Testis (tissue), 3 donors: Measurements from ENCODE around the gene KCNQ5. TPM values are rescaled to one million over a fixed set of nuclear protein-coding genes. Genes with fewer than 3 reads are reported as not detected.

Source experiments
- DNase-seq: peaks from one replicate; pipeline ENCODE4 v3.0.0-alpha.2; 2019
- H3K27ac ChIP-seq, 2 donors: fragments of 200-600 bp; sonication (generic); one replicate each; pipeline ENCODE4 v1.5.1; 2019
- H3K27me3 ChIP-seq: fragments of 200-600 bp; sonication (generic); one replicate; pipeline ENCODE4 v1.5.1; 2019
- H3K36me3 ChIP-seq: fragments of 200-600 bp; sonication (generic); one replicate; pipeline ENCODE4 v1.5.1; 2017; ENCODE audit warnings: low read depth; ENCODE audit errors: missing control alignments
- H3K4me1 ChIP-seq: fragments of 200-600 bp; sonication (generic); one replicate; pipeline ENCODE4 v1.5.1; 2019
- H3K4me3 ChIP-seq, 2 donors: fragments of 200-600 bp; sonication (generic); one replicate each; pipeline ENCODE4 v1.5.1; 2017 to 2019
- H3K9me3 ChIP-seq: fragments of 200-600 bp; sonication (generic); one replicate; pipeline ENCODE4 v1.5.1; 2017
- POLR2A ChIP-seq: fragments of 450-650 bp; IDR thresholded peaks from one replicate; pipeline ENCODE4 v1.6.1; 2017; ENCODE audit warnings: antibody characterized with exemption, mild to moderate bottlenecking, moderate library complexity
- WGBS, 2 donors: methylation state at CpG; one replicate each; pipeline ENCODE4 v1.1.5; 2018; 5-methylcytosine and 5-hydroxymethylcytosine counted together
- intact Hi-C: fragments of 100-400 bp; cut with DNase I; formaldehyde crosslinking; loops from one replicate; pipeline ENCODE4 v1.15.1; 2023; ENCODE audit warnings: low total_unique reads
- polyA plus RNA-seq: library from polyadenylated mRNA; stranded (reverse); fragments of 350-450 nt; fragmentation: Illumina TruSeq; extraction: RNeasy Lipid Tissue Mini Kit (QIAGEN cat#74804); gene quantifications from one replicate; pipeline ENCODE4 v1.2.3, GENCODE V29; 2014; ENCODE audit warnings: low read depth, low replicate concordance; ENCODE audit not compliant: insufficient read depth
- total RNA-seq, 2 donors: library from RNA; depleted of rRNA; stranded (reverse); fragments of >200 nt; gene quantifications; one replicate each; pipeline ENCODE4 v1.2.3, GENCODE V29; 2016
- TF ChIP-seq, protein P1 (sequence below), 3 experiments: fragments of 450-650 bp in 2 of 3; fragments of 200-600 bp in 1 of 3; sonication (generic) in 1 of 3; IDR thresholded peaks; one replicate each; pipeline ENCODE4 v1.5.1; 2016 to 2019; ENCODE audit warnings: antibody characterized with exemption in 3 of 3, mild to moderate bottlenecking in 2 of 3, moderate library complexity in 1 of 3

The KCNQ5 gene
- total and polyA plus RNA-seq, 3 donors from 2014 or later: 0.43 to 1.1 (median 0.73) TPM

GRCh38 chr6:72709431-72709830, 87.6 kb downstream of the KCNQ5 start:
- H3K9me3 ChIP-seq: no peaks in the 10 kb centered on the region
- TF ChIP-seq, protein P1, sequence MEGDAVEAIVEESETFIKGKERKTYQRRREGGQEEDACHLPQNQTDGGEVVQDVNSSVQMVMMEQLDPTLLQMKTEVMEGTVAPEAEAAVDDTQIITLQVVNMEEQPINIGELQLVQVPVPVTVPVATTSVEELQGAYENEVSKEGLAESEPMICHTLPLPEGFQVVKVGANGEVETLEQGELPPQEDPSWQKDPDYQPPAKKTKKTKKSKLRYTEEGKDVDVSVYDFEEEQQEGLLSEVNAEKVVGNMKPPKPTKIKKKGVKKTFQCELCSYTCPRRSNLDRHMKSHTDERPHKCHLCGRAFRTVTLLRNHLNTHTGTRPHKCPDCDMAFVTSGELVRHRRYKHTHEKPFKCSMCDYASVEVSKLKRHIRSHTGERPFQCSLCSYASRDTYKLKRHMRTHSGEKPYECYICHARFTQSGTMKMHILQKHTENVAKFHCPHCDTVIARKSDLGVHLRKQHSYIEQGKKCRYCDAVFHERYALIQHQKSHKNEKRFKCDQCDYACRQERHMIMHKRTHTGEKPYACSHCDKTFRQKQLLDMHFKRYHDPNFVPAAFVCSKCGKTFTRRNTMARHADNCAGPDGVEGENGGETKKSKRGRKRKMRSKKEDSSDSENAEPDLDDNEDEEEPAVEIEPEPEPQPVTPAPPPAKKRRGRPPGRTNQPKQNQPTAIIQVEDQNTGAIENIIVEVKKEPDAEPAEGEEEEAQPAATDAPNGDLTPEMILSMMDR (IDR thresholded peaks at IDR 0.05): no peak
- no peak for TF ChIP-seq POLR2A
- DNase-seq: no peak
- intact Hi-C loops: no loop called here
- WGBS, 2 donors: 71 to 74% methylated on average over 1 of the region's 1 CpG
- H3K4me1 ChIP-seq: no peaks in the 10 kb centered on the region
- no peaks in the 10 kb centered on the region for H3K36me3 ChIP-seq
- no peak overlapping the region for H3K4me3 ChIP-seq
- no peak overlapping the region for H3K27ac ChIP-seq
- H3K27me3 ChIP-seq: no peaks in the 10 kb centered on the region

DNA sequence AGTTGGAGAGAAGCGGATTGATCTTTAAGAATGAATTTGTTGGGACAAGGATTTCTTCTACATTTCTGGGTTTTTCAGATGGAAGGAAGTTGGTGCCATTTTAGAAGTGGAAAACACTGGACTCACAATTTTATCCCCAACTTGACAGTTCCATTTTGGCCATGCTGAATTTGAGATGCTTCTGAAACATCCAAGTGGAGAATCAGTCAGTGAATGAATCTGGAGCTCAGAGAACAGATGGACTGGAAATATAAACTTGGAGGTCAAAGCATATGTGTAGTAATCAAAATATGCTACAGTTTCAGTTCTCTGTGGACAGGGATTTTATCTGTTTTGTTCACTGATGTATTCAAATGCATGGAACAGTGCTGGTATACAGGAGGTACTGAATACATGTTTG, 89.9 kb downstream of the KCNQ5 start:
- no peaks in the 10 kb centered on the region for H3K9me3 ChIP-seq
- no peak overlapping the region for H3K27ac ChIP-seq
- H3K4me1 ChIP-seq: no peaks in the 10 kb centered on the region
- WGBS, 2 donors: 96 to 100% methylated on average over 1 of the region's 1 CpG
- no peaks in the 10 kb centered on the region for H3K36me3 ChIP-seq
- intact Hi-C loops: no loop called here
- H3K4me3 ChIP-seq: no peak overlapping the region
- no peaks in the 10 kb centered on the region for H3K27me3 ChIP-seq
- no peak for TF ChIP-seq POLR2A
- TF ChIP-seq, protein P1 (IDR thresholded peaks at IDR 0.05): no peak
- DNase-seq: no peak

GRCh38 chr6:72712910-72713309, 91.0 kb downstream of the KCNQ5 start:
- WGBS, 2 donors: 73 to 81% methylated on average over 6 of the region's 6 CpGs
- Histone ChIP-seq H3K27ac (no peak overlapping the region), H3K9me3 (no peaks in the 10 kb centered on the region), H3K4me1 (no peaks in the 10 kb centered on the region), H3K36me3 (no peaks in the 10 kb centered on the region), H3K27me3 (no peaks in the 10 kb centered on the region), H3K4me3 (no peak overlapping the region)
- TF ChIP-seq, protein P1 (IDR thresholded peaks at IDR 0.05): no peak
- no peak for TF ChIP-seq POLR2A
- DNase-seq: no peak
- intact Hi-C loops: no loop called here

DNA sequence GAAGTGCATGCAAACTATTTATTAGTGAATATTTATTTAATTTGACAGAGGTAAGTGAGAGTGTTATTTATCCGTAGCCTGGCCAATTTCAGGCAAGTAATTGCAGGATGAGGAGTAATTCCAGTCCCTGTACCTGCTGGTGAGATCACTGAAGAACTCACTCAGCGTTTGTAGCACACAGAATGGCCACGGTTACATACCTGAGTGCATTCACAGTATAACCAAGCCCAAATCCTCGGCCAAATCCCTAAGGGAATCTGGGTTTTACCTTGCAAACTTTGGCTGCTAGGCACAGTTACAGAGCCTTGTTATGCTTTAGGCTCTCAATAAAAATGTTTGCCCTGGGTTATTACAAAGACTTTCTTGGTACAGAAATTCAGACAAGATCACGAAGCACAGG, 93.3 kb downstream of the KCNQ5 start:
- no peak for DNase-seq

GRCh38 chr6:72716916-72717315, 95.1 kb downstream of the KCNQ5 start:
- TF ChIP-seq POLR2A: no peak
- TF ChIP-seq, protein P1 (IDR thresholded peaks at IDR 0.05): no peak
- H3K4me1 ChIP-seq: no peaks in the 10 kb centered on the region
- H3K9me3 ChIP-seq: no peaks in the 10 kb centered on the region
- no peaks in the 10 kb centered on the region for H3K27me3 ChIP-seq
- intact Hi-C loops: no loop called here
- H3K36me3 ChIP-seq: no peaks in the 10 kb centered on the region
- DNase-seq: no peak
- no peak overlapping the region for H3K27ac ChIP-seq
- no peak overlapping the region for H3K4me3 ChIP-seq

More for the DNA sequence above, 93.3 kb downstream of the KCNQ5 start:
- no peaks in the 10 kb centered on the region for H3K4me1 ChIP-seq
- 87 to 89% methylated on average over 5 of the region's 5 CpGs for WGBS, 2 donors
- no peaks in the 10 kb centered on the region for H3K9me3 ChIP-seq
- TF ChIP-seq, protein P1 (IDR thresholded peaks at IDR 0.05): no peak
- TF ChIP-seq POLR2A: no peak
- intact Hi-C loops: no loop called here
- H3K36me3 ChIP-seq: no peaks in the 10 kb centered on the region
- no peaks in the 10 kb centered on the region for H3K27me3 ChIP-seq
- no peak overlapping the region for H3K27ac ChIP-seq
- no peak overlapping the region for H3K4me3 ChIP-seq
